Fibroblast of skin of left quadriceps (primary cell): ENCODE data around the gene PPID.
"Not testable (repeated sequence)": the region's sequence is repeated elsewhere in the genome, so short reads cannot be mapped to it uniquely, and the experiment has no call there.

Experiments used
- DNase-seq, 2 experiments: peaks; one replicate each; pipeline ENCODE4 v3.0.0-alpha.2; 2013; ENCODE audit warnings: low read depth in 2 of 2

Gene PPID

DNA sequence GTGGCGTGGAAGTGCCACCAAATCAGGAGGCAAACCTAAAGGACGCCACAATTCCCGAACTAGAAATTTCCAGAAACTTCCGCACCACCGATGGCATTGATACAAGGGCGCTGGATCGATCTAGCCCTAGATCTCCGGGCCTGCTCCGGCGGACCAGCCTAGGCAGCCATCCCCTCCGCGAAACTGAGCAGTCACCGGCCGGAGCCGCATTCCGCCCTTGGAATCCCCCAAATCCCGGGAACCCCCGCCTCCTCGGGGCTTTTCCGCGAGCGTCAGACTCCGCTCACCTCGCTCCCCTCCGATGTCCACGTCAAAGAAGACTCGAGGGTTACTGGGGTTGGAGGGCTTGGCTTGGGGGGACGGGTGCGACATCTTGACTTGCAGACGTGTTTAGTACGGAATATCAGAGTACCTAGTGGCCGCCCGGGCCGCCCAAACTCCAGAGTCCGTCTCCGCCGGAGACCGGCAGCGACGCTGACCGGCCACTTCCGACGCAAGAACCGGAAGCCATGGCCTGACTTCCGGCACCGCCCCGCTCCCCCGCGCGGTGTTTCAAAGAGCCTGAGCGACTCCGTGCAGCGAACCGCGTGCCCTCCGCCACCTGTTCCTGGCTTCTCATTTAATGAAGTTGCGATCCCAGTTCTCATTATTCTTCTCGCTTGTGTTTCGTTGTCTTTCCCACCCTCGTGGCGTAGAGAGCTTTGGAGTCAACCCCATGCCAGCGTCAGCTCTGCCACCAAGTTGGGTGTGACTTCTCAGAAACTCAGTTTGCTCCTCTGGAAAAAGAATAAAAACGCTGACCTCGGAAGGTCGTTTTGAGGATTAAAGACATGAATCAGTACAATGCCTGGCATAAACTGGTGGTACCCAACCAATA, at the start of gene PPID:
TSS of gene PPID (minus strand) at position 480 of the 877 bp plus-strand sequence. CDS start at position 372, 108 bp downstream.
- DNase-seq = peak; percentile 43 to 45

DNA sequence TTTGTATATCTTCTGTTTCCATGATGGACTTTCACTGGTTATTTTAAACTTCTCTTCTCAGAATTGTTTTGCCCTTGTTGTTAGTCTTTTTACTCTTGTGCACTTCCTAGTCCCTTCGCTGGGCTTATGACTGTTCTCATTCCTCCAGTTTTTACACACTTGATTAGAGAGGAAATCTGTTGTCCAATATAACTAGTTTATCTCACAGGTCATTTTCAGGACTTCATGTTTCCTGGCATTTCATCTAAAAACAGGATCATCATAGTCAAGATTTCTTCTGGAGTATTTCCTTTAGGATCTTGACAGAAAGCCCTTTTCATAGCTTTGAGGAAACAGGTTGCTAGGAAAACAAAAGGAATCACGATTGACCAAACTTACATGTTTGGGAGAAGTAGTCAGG, 48.6 kb upstream of the PPID start:
- DNase-seq = no peak

DNA sequence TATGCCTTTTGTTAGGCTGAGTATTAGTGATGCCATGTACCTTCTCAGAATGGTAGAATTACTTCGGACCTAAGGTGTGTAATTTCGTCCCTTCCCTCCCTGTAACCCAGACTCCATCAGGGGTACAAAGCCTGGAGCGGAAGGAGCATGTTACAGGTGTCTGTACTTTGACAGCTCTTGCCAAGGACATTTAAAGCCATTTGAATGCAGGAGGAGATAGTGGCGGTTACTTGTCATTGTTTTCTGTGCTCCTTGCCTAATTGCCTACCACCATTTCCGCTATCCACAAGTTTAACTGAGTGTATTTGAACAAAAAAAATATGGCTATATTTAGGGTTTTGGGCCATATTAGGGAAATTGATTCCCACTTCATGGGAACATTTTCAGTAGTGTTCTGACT, 47.5 kb upstream of the PPID start:
- no peak for DNase-seq

DNA sequence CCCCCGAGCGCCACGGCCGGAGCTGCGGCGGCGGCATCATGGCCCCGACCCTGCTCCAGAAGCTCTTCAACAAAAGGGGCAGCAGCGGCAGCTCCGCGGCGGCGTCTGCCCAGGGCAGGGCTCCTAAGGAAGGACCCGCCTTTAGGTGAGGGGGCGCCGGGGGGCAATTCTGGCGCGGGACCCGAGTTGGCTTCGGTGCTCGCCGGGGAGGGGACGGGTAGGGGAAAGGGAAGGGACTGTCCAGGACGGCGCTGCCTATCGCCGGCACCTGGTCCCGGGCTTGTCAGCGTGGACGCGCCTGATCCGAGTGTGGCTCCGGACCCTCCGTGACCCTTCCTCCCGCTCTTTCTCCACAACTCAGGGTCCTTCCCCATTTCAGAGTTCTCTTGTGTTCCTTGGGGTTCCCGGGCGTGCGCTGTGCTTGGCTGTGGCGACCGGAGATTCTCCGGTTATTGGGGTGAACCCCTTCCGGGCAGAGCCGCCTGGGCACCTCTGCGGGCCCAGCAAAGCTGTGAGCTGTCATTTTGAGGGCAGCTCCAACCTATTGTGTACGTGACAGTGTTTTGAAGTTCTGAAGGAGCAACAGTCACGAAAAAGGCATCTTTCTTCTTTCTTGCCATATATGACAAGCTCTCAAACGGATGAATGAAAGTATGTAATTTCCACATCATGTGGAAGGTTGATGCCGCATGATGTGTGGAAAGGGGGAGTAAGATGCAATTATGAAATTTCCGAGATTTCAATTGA, 46.2 kb upstream of the PPID start:
- no peak for DNase-seq

DNA sequence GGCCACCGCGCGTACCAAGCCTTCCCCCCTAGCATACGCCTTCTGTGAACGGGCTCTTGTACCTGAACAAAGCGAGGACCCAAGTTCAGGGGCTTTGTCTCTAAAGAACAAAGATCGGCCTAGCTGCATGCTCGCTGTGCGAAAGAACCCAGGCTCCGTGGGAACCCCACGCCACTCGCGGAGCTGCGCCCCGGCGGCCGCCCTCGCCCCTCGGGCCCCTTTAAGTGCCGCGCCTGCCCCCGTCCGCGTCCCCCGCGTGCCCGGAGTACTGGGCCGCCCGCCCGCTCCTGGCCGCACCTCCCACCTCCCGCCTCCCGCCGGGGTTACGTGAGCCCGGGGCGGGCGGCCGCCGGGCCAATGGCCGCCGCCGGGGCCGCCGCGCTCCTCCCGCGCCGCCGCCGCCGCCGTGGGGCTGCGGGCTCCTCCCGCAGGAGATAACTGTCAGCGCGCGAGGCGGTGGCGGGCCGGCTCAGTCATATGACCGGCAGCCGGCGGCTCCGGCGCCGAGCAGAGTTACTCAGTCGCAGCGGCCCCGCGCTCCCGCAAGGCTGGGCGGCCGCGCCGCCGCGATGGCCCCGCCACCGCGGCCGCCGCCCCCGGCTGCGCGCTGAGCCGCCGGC, 45.5 kb upstream of the PPID start, which contains the start of gene FNIP2:
TSS of gene FNIP2 (plus strand) at position 472 of the 620 bp plus-strand sequence. CDS start 187 bp downstream, outside the sequence.
- DNase-seq = peak; percentile 49 to 51

DNA sequence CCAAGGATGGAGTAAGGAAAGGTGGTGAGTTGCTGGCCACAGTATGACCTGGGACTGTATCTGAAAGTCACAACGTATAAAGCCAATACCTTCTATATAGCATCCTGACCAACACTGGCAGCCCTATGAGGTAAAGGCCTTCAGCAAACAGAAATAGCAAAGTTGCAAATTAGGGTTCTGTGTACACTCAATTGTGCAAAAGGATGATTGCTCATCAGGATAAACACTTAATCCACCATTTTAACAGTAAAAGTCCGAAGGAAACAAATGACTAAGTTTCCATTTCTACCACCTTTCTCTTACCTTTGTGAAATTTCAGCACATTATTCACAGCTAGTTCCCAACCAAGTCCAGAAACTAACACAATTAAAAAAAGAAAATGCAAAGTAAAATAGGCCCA, 44.3 kb upstream of the PPID start:
- no peak for DNase-seq

DNA sequence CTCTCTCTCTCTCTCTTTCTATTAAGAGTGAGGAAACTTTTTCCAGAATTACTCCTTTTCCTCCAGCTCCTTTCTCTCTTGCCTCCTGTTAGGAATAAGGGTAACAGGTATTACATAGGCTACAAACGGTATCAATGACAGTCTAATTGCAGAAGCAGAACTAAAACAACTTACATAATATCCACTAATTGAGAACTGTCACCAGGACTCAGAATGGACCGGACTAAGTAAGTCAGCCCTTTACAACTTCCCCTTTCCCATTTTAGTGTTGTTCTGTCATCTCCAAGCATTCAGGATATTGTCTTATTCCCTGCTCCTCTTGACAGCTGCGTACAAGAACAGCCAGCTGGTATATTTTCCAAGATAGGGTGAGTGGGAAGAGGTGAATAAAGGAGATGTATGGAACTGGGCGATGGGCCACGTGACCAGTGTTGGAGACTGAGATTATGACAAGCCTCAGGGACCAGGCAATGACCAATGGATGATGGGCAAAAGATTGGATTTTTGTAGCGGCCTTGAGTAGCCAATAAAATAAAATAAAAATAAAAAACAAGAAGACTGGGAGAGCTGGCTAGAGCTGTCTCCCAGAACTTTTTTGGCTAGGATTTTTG, 43.3 kb upstream of the PPID start:
- DNase-seq = no peak

DNA sequence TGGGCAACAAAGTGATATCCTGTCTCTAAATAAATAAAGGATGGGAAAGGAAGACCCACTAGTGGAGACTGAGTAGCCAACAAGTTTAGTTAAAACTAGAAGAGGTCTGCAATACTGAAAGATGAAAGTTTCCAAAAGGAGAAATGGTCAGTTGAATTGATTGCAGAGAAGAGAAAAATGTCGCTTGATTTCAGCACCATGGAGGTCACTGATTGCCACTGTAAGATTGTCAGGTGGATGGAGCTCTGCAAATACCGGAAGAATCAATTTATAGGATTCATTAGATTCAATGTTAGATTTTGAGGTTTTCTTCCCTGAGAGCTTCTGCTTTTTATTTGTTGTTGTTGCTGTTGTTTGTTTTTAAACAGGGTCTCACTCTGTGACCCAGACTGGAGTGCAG, 40.3 kb upstream of the PPID start:
- no peak for DNase-seq

DNA sequence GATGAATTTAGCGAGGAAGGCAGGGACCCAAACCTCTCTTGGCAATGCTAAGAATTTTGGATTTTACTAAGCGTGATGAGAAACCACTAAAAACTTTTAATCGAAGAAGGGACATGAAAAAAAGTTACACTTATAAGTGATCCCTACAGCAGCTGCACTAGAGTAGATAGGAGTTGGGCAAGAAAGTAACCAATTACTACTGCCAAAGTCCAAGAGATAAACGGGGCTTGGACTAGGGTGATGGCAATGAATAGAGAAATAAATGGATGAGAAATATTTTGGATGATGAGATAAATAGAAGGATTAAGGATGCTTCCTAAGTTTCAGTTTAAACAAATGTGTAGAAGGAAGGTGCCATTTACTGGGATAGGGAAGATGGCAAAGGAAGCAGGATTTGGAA, 39.4 kb upstream of the PPID start:
- DNase-seq = no peak

DNA sequence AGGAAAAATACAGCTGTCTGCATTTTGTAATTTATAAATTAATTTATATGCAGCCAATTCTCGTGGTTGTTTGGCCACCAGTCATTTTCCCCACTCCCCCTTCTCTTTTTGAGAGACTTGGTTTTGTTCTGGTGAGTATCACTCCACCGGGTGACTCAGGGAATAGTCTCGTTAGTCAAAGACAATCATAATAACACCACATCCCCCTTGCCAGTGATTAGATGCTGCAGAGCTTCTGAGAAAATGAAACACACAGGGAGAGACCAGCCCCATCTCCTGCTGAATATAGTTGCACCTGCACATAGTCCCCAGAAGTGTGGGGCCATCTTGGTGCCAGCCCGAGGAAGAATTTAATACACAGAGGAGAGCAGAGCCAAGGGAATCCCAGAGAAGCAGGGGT, 37.7 kb upstream of the PPID start:
- DNase-seq = no peak

DNA sequence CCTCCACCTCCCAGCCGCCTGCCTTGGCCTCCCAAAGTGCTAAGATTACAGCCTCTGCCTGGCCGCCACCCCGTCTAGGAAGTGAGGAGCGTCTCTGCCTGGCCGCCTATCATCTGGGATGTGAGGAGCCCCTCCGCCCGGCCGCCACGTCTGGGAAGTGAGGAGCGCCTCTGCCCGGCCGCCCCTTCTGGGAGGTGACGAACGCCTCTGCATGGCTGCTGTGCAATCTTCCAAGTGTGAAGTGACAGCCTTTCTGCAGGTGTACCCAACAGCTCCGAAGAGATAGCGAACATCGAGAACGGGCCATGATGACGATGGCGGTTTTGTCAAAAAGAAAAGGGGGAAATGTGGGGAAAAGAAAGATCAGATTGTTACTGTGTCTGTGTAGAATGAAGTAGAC, 36.3 kb upstream of the PPID start:
- not testable (repeated sequence) for DNase-seq

DNA sequence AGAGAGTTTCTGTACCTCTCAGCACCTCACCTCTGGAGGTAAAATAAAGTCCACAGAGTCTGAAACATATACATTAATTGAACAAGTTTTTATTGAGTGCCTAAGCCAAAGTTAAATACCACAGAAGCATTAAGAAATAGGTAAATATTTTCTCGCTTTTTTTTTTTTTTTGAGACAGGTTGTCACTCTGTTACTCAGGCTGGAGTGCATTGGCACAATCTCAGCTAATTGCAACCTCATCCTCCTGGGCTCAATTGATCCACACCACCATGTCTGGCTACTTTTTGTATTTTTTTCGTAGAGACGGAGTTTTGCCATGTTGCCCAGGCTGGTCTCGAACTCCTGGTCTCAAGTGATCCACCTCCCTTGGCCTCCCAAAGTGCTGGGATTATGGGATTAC, 35.5 kb upstream of the PPID start:
- DNase-seq = no peak

DNA sequence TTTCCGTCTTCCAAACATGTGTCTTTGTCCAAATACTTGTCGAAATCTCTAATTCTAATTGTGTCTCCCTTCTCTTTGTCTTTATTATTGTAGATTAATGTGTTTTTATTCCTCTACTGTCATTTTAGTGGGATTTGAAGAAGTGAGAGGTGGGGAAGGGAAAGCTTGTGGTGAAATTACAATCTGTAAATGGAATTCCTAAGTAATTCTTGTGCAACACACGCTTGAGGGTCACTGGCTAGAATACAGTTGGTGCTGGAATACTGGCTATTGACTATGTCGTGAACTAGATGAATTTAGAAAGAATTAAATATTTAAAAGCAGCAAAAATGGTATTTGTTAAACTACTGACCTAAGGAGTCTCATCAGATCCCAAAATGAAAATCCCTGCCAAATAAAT, 34.9 kb upstream of the PPID start:
- DNase-seq = peak in 1 of 2 experiments; percentile 40

DNA sequence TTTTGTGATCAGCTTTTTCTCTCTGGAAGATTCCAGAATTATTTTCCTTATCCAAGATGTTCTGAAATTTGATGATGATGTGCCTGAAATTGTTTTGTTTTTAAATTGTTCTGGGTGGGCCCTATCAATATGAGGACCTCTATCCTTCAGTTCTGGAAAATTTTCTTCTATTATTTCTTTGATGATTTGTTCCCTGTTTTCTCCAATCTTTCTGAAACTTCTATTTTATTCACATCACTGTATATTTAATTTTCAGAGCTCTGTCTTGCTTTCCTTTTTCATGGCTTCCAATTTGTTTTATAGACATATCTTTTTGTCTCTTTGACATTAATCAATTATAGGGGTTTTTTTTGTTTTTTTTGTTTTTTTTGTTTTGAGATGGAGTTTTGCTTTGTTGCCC, 33.4 kb upstream of the PPID start:
- no peak for DNase-seq

DNA sequence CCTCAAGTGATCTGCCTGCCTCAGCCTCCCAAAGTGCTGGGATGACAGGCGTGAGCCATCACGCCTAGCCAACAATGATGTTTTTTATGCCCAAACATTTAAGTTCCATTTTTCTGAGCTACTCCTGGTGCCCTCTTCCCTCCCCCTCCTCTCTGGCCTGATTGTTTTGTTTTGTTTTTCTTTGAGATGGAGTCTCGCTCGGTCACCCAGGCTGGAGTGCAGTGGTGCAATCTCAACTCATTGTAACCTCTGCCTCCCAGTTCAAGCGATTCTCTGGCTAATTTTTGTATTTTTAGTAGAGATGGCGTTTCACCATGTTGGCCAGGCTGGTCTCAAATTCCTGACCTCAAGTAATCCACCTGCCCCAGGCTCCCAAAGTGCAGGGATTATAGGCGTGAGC, 32.6 kb upstream of the PPID start:
- not testable (repeated sequence) for DNase-seq

DNA sequence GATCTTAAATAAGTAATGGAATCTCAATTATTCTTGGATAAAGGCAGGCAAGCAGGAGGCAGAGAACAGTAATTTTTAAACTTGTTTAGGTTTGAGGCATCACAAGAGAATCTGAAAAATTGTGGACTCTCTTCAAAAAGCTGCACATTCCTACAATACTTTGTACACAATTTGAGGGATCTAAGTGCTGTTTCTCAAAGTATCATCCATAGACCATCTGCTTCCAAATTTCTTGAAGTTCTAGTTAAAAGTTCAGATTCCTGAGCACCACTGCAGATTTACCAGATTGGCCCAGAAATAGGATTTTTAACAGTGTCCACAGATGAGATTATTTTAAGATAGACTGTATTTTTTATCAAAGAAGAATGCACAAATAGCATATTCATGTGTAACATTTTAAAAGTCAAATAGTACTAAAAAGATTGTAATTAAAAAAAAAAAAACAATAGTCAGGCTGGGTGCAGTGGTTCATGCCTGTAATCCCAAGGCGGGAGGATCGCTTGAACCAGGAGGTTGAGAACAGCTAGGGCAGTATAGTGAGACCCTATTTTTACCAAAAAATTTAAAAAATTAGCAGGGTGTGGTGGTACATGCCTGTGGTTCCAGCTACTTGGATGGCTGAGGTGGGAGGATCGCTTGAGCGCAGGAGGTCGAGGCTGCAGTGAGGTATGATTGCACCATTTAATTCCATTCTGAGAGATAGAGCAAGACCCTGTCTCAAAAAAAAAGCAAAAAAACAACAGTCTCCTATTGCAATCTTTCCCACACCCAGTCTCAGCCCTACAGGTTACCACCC, 31.4 kb upstream of the PPID start:
- peak; percentile 28 to 34 for DNase-seq

DNA sequence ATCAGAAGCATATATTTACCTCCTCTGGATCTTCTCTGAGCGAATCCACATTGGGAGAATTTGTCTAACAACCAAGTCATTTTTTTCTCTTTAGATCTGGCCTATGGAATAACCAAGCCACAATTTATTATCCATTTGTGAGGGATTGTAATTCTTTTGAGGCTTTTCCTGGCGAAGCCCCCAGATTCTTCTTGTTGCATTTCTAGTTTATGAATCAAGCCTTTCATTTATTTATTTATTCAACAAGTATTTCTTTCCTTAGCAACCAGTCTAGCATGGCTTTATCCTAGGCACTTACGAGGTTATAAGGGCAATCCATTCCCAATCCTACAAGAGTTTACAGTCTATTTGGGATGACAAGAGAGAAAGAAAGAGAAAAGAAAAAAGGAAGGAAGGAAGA, 27.2 kb upstream of the PPID start:
- DNase-seq = peak; percentile 78 to 79

DNA sequence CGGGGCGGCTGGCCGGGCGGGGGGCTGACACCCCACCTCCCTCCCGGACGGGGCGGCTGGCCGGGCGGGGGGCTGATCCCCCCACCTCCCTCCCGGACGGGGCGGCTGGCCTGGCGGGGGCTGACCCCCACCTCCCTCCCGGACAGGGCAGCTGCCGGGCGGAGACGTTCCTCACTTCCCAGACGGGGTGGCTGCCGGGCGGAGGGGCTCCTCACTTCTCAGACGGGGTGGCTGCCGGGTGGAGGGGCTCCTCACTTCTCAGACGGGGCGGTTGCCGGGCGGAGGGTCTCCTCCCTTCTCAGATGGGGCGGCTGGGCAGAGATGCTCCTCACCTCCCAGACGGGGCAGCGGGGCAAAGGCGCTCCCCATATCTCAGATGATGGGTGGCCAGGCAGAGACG, 23.3 kb upstream of the PPID start:
- not testable (repeated sequence) for DNase-seq

DNA sequence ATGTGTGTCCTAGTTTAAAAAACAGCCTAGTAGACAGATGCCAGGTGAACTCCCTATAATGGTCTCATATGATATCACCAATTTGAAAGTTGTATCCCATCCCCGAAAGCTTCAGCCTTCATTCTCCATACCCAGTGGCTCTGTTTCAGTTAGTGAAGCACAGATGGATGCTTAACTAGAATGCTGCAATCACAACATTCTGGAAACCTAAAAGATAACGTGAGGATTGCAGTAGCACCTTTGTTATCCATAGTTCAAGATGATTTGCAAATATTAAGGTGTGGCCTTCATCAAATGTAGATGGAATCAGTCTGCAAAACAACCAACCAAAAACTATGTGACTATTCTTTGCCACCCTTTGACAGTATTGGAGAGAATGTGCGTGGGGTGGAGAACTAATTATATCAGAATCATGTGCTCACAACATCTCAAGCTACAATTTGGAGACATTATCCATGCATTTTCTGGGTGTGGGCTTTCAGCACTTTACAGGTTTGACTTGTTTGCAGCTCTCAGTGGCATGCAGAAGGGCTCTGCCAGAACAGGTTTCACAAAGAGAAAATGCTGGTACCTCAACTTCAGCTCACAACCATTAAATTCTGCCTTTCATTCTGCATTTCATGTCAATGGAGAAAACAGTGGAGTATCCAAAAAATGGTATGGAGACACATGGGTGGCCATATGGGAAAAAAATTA, 18.3 kb upstream of the PPID start:
- DNase-seq = no peak

DNA sequence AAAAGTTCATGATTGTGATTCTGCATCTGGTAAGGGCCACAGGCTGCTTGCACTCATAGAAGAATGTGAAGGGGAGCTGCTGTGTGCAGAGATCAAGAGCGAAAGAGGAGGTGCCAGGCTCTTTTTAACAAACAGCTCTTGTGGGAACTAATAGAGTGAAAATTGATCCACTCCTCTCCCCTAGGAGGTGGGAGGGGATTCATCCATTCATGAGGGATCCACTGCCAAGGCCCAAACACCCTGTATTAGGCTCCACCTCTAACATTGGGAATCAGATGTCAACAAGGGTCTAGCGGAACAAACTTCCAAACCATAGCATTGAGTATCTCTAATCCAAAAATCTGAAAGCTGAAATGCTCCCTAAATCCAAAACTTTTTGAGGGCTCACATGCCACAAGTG, 16.4 kb upstream of the PPID start:
- no peak for DNase-seq

DNA sequence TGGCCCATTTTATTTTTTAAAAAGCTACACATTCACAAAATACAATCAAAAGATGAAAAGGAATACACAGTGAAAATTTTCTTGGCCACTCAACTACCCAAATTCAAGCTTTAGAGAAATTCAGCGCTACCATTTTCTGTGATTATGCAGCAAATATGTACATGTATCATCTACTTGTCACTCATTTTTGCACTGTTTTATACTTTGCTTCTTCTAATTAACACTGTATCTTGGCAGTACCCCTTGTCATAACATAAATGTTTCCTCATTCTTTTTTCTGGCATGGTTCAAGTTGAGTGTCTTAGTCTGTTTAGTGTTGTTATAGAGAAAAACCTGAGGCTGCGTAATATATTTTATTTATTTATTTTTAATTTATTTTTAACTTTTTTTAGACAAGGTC, 15.7 kb upstream of the PPID start:
- no peak for DNase-seq
